Measurements from ENCODE around the gene MVP.

DNA sequence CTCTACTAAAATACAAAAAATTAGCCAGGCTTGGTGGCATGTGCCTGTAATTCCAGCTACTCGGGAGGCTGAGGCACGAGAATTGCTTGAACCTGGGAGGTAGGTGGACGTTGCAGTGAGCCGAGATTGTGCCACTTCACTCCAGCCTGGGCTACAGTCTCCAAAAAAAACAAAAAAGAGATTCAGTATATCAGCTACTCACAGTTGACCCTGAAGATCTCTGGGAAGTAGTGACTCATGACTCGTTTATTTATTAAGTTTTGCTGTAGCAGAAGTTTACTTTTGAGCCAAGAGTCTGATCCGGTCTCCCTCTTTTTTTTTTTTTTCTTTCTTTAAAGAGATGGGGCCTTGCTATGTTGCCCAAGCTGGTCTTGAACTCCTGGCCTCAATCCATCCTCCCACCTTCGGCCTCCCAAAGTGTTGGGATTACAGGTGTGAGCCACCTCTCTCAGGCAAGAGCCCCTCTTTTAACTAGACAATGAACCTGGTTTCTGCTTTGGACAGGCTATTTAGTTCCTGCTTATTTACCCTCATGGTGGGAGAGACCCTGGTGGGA, 4.4 kb downstream of the MVP start:
- TF ChIP-seq, protein P1, sequence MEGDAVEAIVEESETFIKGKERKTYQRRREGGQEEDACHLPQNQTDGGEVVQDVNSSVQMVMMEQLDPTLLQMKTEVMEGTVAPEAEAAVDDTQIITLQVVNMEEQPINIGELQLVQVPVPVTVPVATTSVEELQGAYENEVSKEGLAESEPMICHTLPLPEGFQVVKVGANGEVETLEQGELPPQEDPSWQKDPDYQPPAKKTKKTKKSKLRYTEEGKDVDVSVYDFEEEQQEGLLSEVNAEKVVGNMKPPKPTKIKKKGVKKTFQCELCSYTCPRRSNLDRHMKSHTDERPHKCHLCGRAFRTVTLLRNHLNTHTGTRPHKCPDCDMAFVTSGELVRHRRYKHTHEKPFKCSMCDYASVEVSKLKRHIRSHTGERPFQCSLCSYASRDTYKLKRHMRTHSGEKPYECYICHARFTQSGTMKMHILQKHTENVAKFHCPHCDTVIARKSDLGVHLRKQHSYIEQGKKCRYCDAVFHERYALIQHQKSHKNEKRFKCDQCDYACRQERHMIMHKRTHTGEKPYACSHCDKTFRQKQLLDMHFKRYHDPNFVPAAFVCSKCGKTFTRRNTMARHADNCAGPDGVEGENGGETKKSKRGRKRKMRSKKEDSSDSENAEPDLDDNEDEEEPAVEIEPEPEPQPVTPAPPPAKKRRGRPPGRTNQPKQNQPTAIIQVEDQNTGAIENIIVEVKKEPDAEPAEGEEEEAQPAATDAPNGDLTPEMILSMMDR (IDR thresholded peaks at IDR 0.05): no peak
- no peak for TF ChIP-seq POLR2A (IDR thresholded peaks at IDR 0.05)
